Measurements from ENCODE around the gene ADAMTS4.
A peak's percentile ranks its signal among the peaks of the same experiment; 100 is the strongest.

ADAMTS4 gene

GRCh38 chr1:161159087-161159912 is 39.6 kb downstream of the ADAMTS4 start, which contains the start of gene USP21:
TSS of gene USP21 (plus strand) at chr1:161159500. CDS start at chr1:161160641, 1,141 bp downstream.
- Histone ChIP-seq H3K9me3 (no peaks in the 10 kb centered on the region), H3K36me3 (peaks cover 0 to 52% (median 22%) of the 10 kb centered on the region in 3 donors), H3K4me3 (peak within 1 kb of the TSS; percentile 83 to 92), H3K27ac (peak within 1 kb of the TSS; percentile 90 to 95), H3K27me3 (no peaks in the 10 kb centered on the region), H3K4me1 (peaks cover 0 to 42% (median 34%) of the 10 kb centered on the region in 4 donors)
- intact Hi-C loops (cut with DNase I; ENCODE audit: low total_unique reads): no loop called here
- peak; percentile 93 to 95 for DNase-seq
- TF ChIP-seq CTCF (IDR thresholded peaks at IDR 0.05): no peak

GRCh38 chr1:161158316-161159010 is 40.4 kb downstream of the ADAMTS4 start:
- Histone ChIP-seq H3K9me3 (no peaks in the 10 kb centered on the region), H3K27ac (peak overlapping the region; percentile 90 to 95), H3K4me3 (peak overlapping the region; percentile 83 to 92), H3K27me3 (no peaks in the 10 kb centered on the region), H3K4me1 (peaks cover 0 to 43% (median 35%) of the 10 kb centered on the region in 4 donors), H3K36me3 (peaks cover 0 to 44% (median 22%) of the 10 kb centered on the region in 3 donors)
- intact Hi-C loops (cut with DNase I; ENCODE audit: low total_unique reads): no loop called here
- DNase-seq: peak in 1 of 2 donors; percentile 27
- no peak for TF ChIP-seq CTCF (IDR thresholded peaks at IDR 0.05)

GRCh38 chr1:161157867-161158266 is 41.0 kb downstream of the ADAMTS4 start:
- intact Hi-C loops (cut with DNase I; ENCODE audit: low total_unique reads): no loop called here
- H3K27me3 ChIP-seq: no peaks in the 10 kb centered on the region

GRCh38 chr1:161153682-161154337 is 45.0 kb downstream of the ADAMTS4 start, which contains the start of gene UFC1:
TSS of gene UFC1 (plus strand) at chr1:161153978. CDS start at chr1:161153998, 20 bp downstream.
- peak within 1 kb of the TSS; percentile 92 to 93 for H3K27ac ChIP-seq
- DNase-seq: peak; percentile 80 to 88
- intact Hi-C loops (cut with DNase I; ENCODE audit: low total_unique reads): no loop called here
- peak within 1 kb of the TSS; percentile 65 to 66 for H3K4me3 ChIP-seq
- no peaks in the 10 kb centered on the region for H3K9me3 ChIP-seq
- peaks cover 0 to 20% (median 7%) of the 10 kb centered on the region in 3 donors for H3K36me3 ChIP-seq
- no peak for TF ChIP-seq CTCF (IDR thresholded peaks at IDR 0.05)
- peaks cover 0 to 19% (median 14%) of the 10 kb centered on the region in 4 donors for H3K4me1 ChIP-seq
- H3K27me3 ChIP-seq: no peaks in the 10 kb centered on the region

More at GRCh38 chr1:161157867-161158266, 41.0 kb downstream of the ADAMTS4 start:
- Histone ChIP-seq H3K36me3 (peaks cover 0 to 38% (median 22%) of the 10 kb centered on the region in 3 donors), H3K4me1 (peaks cover 0 to 46% (median 36%) of the 10 kb centered on the region in 4 donors), H3K9me3 (no peaks in the 10 kb centered on the region), H3K4me3 (no peak overlapping the region), H3K27ac (no peak overlapping the region)
- peak in 1 of 2 donors; percentile 16 for DNase-seq
- no peak for TF ChIP-seq CTCF (IDR thresholded peaks at IDR 0.05)

- H3K4me3 ChIP-seq: peak overlapping the region; percentile 65 to 66
- H3K27ac ChIP-seq: peak overlapping the region; percentile 92 to 93
- peak in 1 of 2 donors; percentile 48 for DNase-seq
- peaks cover 0 to 15% (median 11%) of the 10 kb centered on the region in 4 donors for H3K4me1 ChIP-seq
- H3K27me3 ChIP-seq: no peaks in the 10 kb centered on the region
- intact Hi-C loops (cut with DNase I; ENCODE audit: low total_unique reads): no loop called here
- peaks cover 0 to 16% (median 7%) of the 10 kb centered on the region in 3 donors for H3K36me3 ChIP-seq
- H3K9me3 ChIP-seq: no peaks in the 10 kb centered on the region
- no peak for TF ChIP-seq CTCF (IDR thresholded peaks at IDR 0.05)
Observed at GRCh38 chr1:161153176-161153575, 45.7 kb downstream of the ADAMTS4 start.

Measured in tibial artery (tissue), 4 donors.